Transverse colon (tissue), 4 donors: ENCODE measurements around the gene AQP5. TPM values are rescaled to one million over a fixed set of nuclear protein-coding genes. Genes with fewer than 3 reads are reported as not detected.

ENCODE experiments used
- DNase-seq: peaks from one replicate; pipeline ENCODE4 v3.0.0-alpha.2; 2019
- H3K27ac ChIP-seq, 4 donors: fragments of 200-600 bp; sonication (generic); 2 replicates each; pipeline ENCODE4 v1.5.1; 2016 to 2018; ENCODE audit warnings: inconsistent platforms in 4 of 4
- H3K27me3 ChIP-seq: fragments of 200-600 bp; sonication (generic); 2 replicates; pipeline ENCODE4 v1.5.1; 2017; ENCODE audit warnings: inconsistent platforms
- H3K36me3 ChIP-seq, 4 donors: fragments of 200-600 bp; sonication (generic); 2 replicates each; pipeline ENCODE4 v1.5.1; 2017 to 2019; ENCODE audit warnings: inconsistent platforms in 4 of 4
- H3K4me1 ChIP-seq, 4 donors: fragments of 200-600 bp; sonication (generic); 2 replicates each; pipeline ENCODE4 v1.5.1; 2017 to 2020; ENCODE audit warnings: inconsistent platforms in 4 of 4
- H3K4me3 ChIP-seq, 4 donors: fragments of 200-600 bp; sonication (generic); 1 replicate in 1 of 4; 2 replicates in 3 of 4; pipeline versions ENCODE4 v1.5.1 to v1.6.1; 2017 to 2019; ENCODE audit warnings: inconsistent platforms in 4 of 4
- H3K9me3 ChIP-seq, 2 donors: fragments of 200-600 bp; sonication (generic); 2 replicates each; pipeline ENCODE4 v1.5.1; 2017 to 2019; ENCODE audit warnings: inconsistent platforms in 2 of 2
- EP300 ChIP-seq: sonication (generic); formaldehyde crosslinking; IDR thresholded peaks from one replicate; pipeline ENCODE4 v1.6.1; 2017; ENCODE audit warnings: antibody characterized with exemption, low read depth
- POLR2A ChIP-seq: fragments of 450-650 bp; IDR thresholded peaks from one replicate; pipeline ENCODE4 v1.6.1; 2016; ENCODE audit warnings: antibody characterized with exemption, mild to moderate bottlenecking, moderate library complexity
- POLR2AphosphoS5 ChIP-seq, 3 donors: sonication (generic); formaldehyde crosslinking; IDR thresholded peaks; one replicate each; pipeline ENCODE4 v1.6.1; 2016; ENCODE audit warnings: antibody characterized with exemption in 3 of 3
- WGBS, 2 donors: methylation state at CpG; one replicate each; pipeline ENCODE4 v1.1.5; 2018; ENCODE audit warnings: low coverage in 1 of 2; 5-methylcytosine and 5-hydroxymethylcytosine counted together
- in situ Hi-C, 4 donors: fragments of 200-750 bp; cut with MboI; loops; one replicate each; pipeline versions ENCODE4 v1.15.0 to v1.15.1; 2017; ENCODE audit warnings: low sequenced_read_pairs in 3 of 4, low pct_ligation_motif_present in 1 of 4, low pct_unique_long_range_greater_than_20kb in 1 of 4
- intact Hi-C: fragments of 100-400 bp; cut with DNase I; formaldehyde crosslinking; loops from one replicate; pipeline ENCODE4 v1.15.1; 2023; ENCODE audit warnings: low total_unique reads
- total RNA-seq, 4 donors: library from RNA; depleted of rRNA; stranded (reverse); fragments of >200 nt; gene quantifications; one replicate each; pipeline ENCODE4 v1.1.0, GENCODE V29; 2016
- TF ChIP-seq, protein P1 (sequence below), 5 experiments: fragments of 200-600 bp in 3 of 5; fragments of 450-650 bp in 2 of 5; sonication (generic) in 3 of 5; IDR thresholded peaks; 1 replicate in 2 of 5; 2 replicates in 3 of 5; pipeline ENCODE4 v1.5.1; 2016 to 2017; ENCODE audit warnings: antibody characterized with exemption in 5 of 5, inconsistent platforms in 3 of 5, mild to moderate bottlenecking in 2 of 5, moderate library complexity in 1 of 5

Gene AQP5
- total RNA-seq, 4 donors from 2014 or later = not detected

DNA sequence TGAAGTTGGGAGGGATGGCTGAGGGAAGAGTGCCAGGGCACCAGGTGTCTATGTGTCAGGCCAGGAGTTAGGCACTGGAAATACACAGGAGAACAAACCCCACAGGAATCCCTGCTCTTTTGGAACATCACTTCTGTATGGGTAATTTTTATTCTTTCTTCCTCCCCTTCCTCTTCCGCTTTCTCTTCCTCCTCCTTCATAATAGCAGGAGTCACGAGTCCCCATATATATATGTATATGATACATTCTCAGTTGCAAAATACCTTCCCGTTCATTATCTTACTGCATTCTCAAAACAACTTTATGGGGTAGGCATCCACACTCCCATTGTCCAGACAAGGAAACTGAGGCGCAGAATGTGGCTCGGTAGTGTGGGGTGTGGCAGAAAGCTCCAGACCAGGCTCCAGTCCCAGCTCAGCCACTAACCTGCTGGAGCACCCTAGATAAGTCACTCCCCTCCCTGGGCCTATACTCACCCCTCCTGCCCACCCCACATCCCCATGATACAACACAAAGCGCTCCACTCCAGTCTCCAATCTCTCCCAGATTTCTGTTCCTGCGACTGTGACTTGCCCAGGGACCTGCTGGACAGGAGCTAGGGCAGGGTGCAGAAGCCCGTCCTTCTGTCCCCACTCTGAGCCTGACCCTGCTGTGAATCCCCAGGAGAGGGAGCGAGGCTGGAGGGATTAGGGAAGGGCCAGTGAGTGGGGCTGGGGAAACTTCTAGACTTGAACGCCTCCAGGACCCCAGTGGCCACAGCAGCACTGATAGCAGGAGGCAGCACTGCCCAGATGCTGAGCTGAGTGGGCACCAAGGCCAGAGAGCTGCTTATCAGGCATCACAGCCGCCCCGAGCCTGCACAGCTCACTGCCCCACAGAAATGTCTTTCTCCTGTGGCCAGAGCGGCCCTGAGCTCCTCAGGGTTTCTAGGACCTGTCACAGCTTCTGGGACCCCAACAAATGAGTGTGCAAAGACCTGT lies 12.5 kb upstream of the AQP5 start:
- no peaks in the 10 kb centered on the region for H3K36me3 ChIP-seq
- WGBS, 2 donors = 78 to 89% methylated on average over 5 to 13 of the region's 13 CpGs
- H3K4me3 ChIP-seq = no peak overlapping the region
- no peaks in the 10 kb centered on the region for H3K9me3 ChIP-seq
- in situ Hi-C loops (no loop called here), intact Hi-C loops (no loop called here)
- DNase-seq = no peak
- H3K27ac ChIP-seq = no peak overlapping the region
- peaks cover 8% of the 10 kb centered on the region for H3K27me3 ChIP-seq
- peaks cover 0 to 13% (median 10%) of the 10 kb centered on the region in 4 donors for H3K4me1 ChIP-seq
- TF ChIP-seq POLR2A = no peak
- TF ChIP-seq, protein P1, sequence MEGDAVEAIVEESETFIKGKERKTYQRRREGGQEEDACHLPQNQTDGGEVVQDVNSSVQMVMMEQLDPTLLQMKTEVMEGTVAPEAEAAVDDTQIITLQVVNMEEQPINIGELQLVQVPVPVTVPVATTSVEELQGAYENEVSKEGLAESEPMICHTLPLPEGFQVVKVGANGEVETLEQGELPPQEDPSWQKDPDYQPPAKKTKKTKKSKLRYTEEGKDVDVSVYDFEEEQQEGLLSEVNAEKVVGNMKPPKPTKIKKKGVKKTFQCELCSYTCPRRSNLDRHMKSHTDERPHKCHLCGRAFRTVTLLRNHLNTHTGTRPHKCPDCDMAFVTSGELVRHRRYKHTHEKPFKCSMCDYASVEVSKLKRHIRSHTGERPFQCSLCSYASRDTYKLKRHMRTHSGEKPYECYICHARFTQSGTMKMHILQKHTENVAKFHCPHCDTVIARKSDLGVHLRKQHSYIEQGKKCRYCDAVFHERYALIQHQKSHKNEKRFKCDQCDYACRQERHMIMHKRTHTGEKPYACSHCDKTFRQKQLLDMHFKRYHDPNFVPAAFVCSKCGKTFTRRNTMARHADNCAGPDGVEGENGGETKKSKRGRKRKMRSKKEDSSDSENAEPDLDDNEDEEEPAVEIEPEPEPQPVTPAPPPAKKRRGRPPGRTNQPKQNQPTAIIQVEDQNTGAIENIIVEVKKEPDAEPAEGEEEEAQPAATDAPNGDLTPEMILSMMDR (IDR thresholded peaks at IDR 0.05) = no peak
- TF ChIP-seq POLR2AphosphoS5 (IDR thresholded peaks at IDR 0.05) = no peak
- TF ChIP-seq EP300 = no peak

DNA sequence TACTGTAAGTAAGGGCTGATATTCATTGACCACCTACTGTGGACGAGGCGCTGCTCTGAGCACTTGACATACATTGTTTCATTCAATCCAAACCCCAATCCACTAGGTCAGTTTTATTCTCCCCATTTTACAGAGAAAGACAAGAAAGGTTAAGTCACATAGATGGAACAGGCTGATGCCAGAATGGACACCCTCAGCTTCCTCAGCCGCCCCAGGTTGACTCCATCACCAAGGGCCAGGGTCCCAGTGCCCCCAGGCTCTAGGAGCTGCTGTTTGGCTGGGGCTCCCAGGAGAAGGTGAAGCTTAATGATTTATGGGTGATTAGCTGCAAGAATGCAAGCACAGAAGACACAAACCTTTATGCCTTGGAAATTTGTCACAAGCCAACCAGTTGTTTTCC lies 11.8 kb upstream of the AQP5 start:
- H3K4me1 ChIP-seq = peaks cover 0 to 13% (median 10%) of the 10 kb centered on the region in 4 donors
- in situ Hi-C loops (loop anchor here in 1 of 4 donors (25.0 kb wide), 1 partner anchor 237 kb away; no protein-coding TSS in a partner anchor), intact Hi-C loops (no loop called here)
- no peak for DNase-seq
- no peak for TF ChIP-seq POLR2AphosphoS5 (IDR thresholded peaks at IDR 0.05)
- TF ChIP-seq, protein P1 (IDR thresholded peaks at IDR 0.05) = no peak
- TF ChIP-seq POLR2A = no peak
- TF ChIP-seq EP300 = no peak
- H3K27me3 ChIP-seq = peaks cover 15% of the 10 kb centered on the region
- no peak overlapping the region for H3K27ac ChIP-seq
- no peaks in the 10 kb centered on the region for H3K9me3 ChIP-seq
- 89% methylated on average over 3 of the region's 3 CpGs; no CpG with 5 or more reads in 1 of the 2 donors for WGBS, 2 donors
- no peaks in the 10 kb centered on the region for H3K36me3 ChIP-seq
- H3K4me3 ChIP-seq = no peak overlapping the region

DNA sequence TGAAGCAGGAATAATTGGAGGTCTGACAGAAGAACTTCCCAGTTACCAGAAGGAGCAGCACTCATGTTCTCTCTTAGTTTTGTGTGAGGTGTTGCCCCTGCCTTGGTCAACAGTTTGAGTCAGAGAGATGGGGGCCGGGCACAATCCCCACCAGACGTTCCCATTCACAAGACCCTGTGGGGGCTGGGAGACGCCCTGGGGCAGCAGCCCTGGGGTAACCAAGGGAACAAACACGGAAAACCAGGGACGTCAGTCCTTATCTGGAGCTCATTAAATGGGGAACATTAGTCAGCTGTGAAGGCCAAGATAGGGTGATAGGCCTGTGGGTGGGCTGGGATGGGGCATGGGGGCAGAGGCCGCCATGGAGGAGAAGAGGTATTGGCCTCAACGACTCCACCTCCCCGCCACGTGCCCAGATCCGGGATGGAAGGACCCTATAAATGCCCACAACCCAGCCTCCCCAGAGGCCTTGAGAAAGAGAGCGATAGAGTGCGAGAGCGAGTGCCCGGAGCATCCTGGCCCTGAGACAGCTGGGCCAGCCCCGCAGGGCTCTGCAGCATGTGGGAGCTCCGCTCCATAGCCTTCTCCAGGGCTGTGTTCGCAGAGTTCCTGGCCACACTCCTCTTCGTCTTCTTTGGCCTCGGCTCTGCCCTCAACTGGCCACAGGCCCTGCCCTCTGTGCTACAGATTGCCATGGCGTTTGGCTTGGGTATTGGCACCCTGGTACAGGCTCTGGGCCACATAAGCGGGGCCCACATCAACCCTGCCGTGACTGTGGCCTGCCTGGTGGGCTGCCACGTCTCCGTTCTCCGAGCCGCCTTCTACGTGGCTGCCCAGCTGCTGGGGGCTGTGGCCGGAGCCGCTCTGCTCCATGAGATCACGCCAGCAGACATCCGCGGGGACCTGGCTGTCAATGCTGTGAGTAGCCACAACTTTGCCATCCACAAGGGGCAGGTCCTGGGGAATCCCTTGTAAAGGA lies 11.1 kb upstream of the AQP5 start, which contains the start of gene AQP2:
Gene AQP2 (plus strand): TSS at position 465 of the 979 bp plus-strand sequence. CDS start 94 bp downstream, at position 559.
- Histone ChIP-seq H3K27me3 (peaks cover 22% of the 10 kb centered on the region), H3K36me3 (no peaks in the 10 kb centered on the region), H3K27ac (no peak within 1 kb of the TSS), H3K9me3 (no peaks in the 10 kb centered on the region), H3K4me3 (no peak within 1 kb of the TSS), H3K4me1 (peaks cover 0 to 9% (median 7%) of the 10 kb centered on the region in 4 donors)
- intact Hi-C loops (no loop called here), in situ Hi-C loops (loop anchor here in 1 of 4 donors (25.0 kb wide), 1 partner anchor 237 kb away; no protein-coding TSS in a partner anchor)
- DNase-seq = no peak
- WGBS, 2 donors = 80 to 87% methylated on average over 2 to 31 of the region's 32 CpGs
- TF ChIP-seq POLR2A = no peak
- TF ChIP-seq, protein P1 (IDR thresholded peaks at IDR 0.05) = no peak
- TF ChIP-seq EP300 = no peak
- no peak for TF ChIP-seq POLR2AphosphoS5 (IDR thresholded peaks at IDR 0.05)
